Measurements from ENCODE around the gene WDR45.

Gene WDR45

DNA sequence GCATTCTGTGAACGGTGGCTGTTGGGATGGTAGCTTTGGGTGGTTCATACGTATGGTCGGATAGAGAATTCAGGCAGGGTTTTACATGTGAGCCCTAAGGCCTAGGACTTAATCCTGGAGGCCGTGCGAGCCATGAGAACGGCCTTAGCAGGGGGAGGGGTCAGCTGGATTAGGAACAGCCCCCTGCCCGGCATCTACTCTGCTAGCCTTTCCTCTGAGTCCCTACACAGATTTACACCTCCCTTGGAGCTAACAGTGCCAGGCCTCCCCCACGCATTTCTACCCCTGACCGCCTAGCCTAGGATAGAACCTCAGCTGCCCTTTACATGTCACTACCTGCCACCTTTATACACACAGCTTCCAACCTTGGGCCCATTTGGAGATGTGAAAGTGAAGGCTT lies 13.0 kb downstream of the WDR45 start:
- no peak for TF ChIP-seq ZFX (IDR thresholded peaks at IDR 0.05)
- TF ChIP-seq, protein P1, sequence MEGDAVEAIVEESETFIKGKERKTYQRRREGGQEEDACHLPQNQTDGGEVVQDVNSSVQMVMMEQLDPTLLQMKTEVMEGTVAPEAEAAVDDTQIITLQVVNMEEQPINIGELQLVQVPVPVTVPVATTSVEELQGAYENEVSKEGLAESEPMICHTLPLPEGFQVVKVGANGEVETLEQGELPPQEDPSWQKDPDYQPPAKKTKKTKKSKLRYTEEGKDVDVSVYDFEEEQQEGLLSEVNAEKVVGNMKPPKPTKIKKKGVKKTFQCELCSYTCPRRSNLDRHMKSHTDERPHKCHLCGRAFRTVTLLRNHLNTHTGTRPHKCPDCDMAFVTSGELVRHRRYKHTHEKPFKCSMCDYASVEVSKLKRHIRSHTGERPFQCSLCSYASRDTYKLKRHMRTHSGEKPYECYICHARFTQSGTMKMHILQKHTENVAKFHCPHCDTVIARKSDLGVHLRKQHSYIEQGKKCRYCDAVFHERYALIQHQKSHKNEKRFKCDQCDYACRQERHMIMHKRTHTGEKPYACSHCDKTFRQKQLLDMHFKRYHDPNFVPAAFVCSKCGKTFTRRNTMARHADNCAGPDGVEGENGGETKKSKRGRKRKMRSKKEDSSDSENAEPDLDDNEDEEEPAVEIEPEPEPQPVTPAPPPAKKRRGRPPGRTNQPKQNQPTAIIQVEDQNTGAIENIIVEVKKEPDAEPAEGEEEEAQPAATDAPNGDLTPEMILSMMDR (conservative IDR thresholded peaks at IDR 0.05) = no peak
- H3K27ac ChIP-seq = no peak overlapping the region

DNA sequence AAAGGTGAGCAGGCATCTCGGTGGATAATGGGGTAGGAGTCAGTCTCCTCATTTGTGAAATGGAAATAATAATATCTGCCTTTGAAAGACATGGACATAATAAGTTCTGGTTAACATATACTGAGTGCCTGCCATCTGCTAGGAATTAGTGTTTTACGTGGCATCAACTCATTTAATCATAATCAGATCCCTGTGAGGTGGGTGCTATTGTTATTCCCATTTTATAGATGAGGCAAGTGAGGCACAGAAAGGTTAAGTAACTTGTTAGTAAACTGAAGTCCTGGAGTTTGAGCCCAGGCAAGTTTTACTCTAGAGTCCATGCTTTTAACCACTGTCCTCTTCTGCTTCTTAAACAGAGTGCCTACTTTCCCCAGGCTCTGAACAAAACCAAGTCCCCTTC lies 13.4 kb downstream of the WDR45 start:
- H3K27ac ChIP-seq = no peak overlapping the region
- no peak for TF ChIP-seq ZFX (IDR thresholded peaks at IDR 0.05)
- TF ChIP-seq, protein P1 (conservative IDR thresholded peaks at IDR 0.05) = no peak

DNA sequence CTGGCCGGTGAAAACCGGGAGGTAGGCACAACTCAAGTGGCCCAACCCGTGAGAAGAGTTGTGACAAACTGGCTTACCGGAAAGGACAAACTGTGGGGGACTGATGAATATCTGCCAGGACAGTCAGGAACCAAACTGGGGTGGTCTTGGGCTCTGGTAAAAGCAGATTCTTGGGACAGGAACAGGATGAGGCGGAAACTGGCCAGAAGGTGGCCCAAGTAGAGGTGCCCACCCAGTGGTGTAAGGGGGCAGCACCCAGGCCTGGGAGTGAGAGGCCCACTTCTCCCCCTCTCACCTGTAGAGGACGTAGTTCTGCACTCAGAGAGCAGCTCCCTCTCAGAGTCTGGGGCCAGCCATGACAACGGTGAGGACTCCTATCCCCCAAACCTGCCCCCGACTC lies 15.0 kb downstream of the WDR45 start:
- TF ChIP-seq, protein P1 (conservative IDR thresholded peaks at IDR 0.05) = no peak
- no peak for TF ChIP-seq ZFX (IDR thresholded peaks at IDR 0.05)
- H3K27ac ChIP-seq = no peak overlapping the region

DNA sequence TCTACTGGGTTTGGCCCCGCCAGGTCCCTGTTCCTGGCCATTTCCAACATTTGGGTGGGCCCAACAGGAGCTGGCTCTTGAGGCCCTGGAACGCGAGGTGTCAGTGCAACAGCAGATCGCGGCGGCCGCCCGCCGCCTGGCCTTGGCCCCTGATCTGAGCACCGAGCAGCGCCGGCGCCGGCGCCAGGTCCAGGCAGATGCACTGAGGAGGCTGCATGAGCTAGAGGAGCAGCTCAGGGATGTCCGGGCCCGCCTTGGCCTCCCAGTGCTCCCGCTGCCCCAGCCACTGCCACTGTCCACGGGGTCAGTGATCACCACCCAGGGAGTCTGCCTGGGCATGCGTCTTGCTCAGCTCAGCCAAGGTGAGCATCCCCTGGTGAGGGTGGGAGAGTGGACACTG lies 15.4 kb downstream of the WDR45 start:
- H3K27ac ChIP-seq = no peak overlapping the region
- no peak for TF ChIP-seq ZFX (IDR thresholded peaks at IDR 0.05)
- TF ChIP-seq, protein P1 (conservative IDR thresholded peaks at IDR 0.05) = no peak

DNA sequence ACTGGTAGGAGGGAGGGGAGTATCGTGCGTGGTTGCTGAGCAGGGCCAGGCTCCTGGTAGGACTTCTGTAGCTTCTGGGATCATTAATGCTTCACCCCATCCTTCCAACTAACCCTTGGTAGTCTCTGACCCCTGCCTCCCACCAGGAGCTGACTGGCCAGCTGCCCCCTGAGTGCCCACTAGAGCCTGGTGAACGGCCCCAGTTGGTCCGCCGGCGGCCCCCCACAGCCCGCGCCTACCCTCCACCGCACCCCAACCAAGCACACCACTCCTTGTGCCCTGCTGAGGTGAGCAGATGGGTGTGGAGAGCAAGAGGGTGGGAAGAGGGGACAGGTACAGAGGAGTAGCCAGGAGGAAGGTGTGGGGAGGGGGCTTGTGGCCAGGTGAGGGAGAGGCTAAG lies 16.0 kb downstream of the WDR45 start:
- no peak overlapping the region for H3K27ac ChIP-seq
- TF ChIP-seq ZFX (IDR thresholded peaks at IDR 0.05) = no peak
- TF ChIP-seq, protein P1 (conservative IDR thresholded peaks at IDR 0.05) = no peak

DNA sequence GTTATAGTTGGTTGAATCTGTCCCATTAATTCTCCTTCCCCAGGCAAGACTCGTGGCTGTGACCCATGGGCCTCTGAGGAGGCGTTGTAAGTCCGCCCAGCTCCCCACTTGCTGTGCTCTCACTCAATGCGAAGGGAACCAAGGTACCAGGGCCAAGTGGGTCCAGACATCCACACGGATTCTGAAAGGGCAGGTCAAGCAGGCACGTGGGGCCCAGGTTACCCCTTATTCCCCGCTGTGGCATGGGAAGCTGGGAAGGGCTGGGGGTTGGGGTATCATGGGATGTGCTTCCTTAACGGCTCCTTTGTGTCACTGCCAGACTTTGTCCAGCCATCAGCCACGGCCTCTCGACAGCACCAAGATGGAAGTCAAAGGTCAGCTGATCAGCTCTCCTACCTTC lies 17.8 kb downstream of the WDR45 start:
- H3K27ac ChIP-seq = no peak overlapping the region
- no peak for TF ChIP-seq ZFX (IDR thresholded peaks at IDR 0.05)

DNA sequence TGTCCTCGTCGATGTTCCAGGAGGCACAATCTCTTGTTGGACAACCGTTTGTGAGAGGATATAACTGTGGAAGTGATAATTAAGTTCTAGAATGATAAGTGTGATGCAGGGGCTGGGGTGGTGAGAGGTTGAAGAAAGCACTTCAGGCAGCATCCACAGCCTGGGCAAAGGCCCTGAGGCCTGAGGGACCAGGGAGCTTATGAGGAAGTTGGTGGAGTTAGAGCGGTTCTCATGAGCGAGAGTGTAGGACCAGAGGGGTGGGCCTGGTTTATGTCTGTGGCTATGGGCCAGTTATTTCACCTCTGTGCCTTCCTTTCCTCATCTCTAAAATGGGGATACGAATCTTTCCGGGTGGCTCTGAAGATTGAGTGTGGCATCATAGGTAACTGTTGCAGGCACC lies 18.2 kb downstream of the WDR45 start:
- TF ChIP-seq, protein P1 (conservative IDR thresholded peaks at IDR 0.05) = no peak
- no peak for TF ChIP-seq ZFX (IDR thresholded peaks at IDR 0.05)
- H3K27ac ChIP-seq = no peak overlapping the region

DNA sequence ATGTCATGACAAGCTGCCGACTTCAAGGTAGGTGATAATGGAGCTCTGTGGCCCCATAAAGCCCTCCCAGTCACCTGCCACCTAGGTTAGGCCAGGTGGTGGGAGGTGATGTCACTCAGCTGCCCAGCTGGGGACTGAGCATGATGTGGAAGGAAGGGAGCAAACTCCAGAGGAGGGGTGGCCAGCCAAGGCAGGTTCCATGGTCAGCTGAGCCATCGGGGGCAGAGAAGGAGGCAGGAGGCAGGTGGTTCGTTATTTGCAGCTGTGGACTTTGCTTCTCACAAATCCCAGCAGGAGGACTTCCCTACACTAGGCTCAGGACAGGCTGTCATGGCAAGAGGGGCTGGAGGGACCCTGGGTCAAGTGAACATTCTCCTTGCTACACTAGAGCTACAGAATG lies 18.8 kb downstream of the WDR45 start:
- no peak overlapping the region for H3K27ac ChIP-seq
- TF ChIP-seq ZFX (IDR thresholded peaks at IDR 0.05) = no peak
- TF ChIP-seq, protein P1 (conservative IDR thresholded peaks at IDR 0.05) = no peak
